DMS114 treated with DMSO at 0.1 percent for 48 hours (cell line): ENCODE measurements around the gene TLCD3B.

Experiments used
- DNase-seq: peaks from one replicate; lab custom pipeline; 2025; ENCODE audit not compliant: unreplicated experiment; lab: John Stamatoyannopoulos, UW

TLCD3B gene, protein sequence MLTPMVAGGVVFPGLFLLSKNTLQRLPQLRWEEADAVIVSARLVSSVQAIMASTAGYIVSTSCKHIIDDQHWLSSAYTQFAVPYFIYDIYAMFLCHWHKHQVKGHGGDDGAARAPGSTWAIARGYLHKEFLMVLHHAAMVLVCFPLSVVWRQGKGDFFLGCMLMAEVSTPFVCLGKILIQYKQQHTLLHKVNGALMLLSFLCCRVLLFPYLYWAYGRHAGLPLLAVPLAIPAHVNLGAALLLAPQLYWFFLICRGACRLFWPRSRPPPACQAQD

DNA sequence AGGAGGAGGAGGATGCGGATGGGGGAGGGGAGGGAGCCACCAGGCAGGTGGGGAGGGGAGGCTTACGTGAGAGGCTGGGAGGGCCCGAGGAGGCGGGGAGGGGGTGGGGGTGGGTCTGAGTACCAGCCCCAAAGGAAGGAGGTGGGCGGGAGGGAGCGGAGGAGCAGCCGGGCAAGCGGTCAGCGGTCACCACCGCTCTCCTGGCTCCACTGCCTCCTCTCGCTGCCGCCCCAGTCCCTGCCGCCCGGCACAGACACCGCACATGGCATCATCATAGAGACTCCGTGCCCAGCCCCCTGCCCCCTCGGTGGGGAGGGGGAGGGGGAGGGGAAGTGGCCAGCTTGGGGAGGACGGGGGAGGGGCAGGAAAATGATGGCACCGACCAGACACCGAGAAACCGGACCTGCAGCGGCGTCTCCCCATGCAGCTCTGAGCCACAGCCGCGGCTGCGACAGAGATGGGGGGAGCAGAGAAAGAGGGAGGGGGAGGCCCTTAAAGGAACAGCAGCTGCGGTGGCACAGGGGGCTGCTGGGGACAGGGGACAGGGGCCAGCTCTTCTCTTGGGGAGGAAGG is at the start of gene TLCD3B:
TLCD3B (minus strand) TSS at position 431 of the 573 bp plus-strand sequence. CDS start 744 bp downstream, outside the sequence.
- DNase-seq: no peak

DNA sequence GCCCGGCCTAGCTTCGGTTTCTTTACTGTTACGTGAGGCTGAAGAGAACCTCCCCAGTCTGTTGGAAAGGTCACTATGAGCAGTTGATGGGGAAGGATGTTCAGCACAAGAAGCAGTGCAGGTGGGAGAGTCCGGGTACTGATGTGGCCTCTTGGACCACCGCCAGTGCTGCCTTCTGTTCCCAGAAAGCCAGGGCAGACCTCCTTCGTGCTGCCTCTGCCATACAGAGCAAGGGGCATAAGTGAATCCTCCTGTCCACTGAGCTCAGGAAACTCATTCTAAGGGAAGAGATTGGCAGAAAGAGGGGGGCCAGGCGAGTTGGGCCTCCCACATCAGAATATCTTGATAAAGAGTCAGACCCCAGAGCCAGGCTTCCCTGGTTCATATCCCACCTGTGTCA is 48.4 kb upstream of the TLCD3B start:
- no peak for DNase-seq

DNA sequence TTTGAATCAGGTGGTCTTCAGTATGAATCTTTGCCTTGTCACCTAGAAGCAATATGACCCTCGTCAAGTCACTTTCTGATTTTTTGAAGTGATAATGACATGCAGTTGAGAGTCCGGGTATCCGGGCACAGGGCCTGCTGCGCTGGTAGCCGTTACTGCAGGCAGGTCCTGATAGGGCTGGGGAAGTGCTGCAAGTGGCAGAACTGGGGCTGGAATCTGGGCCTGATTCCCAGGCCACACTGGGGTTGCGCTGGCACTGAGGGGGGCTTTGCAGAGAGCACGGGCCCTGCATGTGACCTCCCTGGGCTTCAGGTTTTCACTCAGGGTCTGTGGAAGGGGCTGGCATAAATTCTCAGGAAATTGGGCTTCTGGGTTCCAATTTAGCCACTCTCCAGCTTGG is 47.7 kb upstream of the TLCD3B start:
- DNase-seq: no peak

DNA sequence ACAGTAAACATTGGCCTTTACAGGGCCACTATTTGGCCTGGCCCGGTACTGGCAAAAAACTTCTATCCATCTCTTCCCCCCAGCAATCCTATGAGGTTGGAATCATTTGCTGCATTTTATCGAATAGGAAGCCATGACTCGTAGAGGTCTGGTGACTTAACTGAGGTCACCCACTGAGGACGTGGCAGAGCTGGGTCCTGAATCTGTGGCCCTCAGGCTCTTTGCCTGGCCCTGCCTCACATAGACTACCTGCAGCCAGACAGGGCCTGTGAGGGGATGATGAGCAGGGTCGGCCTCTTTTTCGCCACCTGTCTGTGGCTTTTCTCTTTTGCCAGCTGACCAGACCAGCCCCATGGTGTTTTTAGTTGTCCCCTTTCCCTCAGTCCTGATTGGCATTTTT is 46.6 kb upstream of the TLCD3B start:
- DNase-seq: no peak

- no peak for DNase-seq
These were observed 45.3 kb upstream of the TLCD3B start for GRCh38 chr16:30076276-30076791.

- DNase-seq: peak; percentile 87
These were observed 44.6 kb upstream of the TLCD3B start, which contains the start of gene PPP4C for GRCh38 chr16:30075503-30076275. Gene PPP4C, plus strand, starts transcription at chr16:30075994. Its CDS starts 384 bp downstream, at chr16:30076378.

DNA sequence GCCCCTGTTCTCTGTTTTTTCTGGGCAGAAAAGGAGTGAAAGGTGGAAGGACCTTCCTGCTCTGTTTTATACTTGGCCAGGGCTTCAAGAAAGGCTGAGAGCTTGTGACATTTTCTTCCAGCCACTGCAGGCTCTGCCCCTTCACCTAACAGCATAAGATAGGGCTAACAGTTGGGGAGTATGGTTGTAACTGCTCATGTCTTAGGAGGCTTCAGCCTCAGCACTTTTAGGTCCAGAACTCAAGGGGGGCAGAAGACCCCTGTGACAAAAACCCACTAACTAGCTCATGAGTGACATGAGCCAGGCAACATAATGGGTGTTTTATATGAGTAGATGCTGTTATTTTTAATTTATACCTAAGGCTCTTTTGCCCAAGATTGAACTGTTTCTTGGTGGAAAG is 39.4 kb upstream of the TLCD3B start:
- DNase-seq: no peak

GRCh38 chr16:30069611-30070462 is 38.8 kb upstream of the TLCD3B start:
- no peak for DNase-seq

GRCh38 chr16:30068750-30069610 is 37.9 kb upstream of the TLCD3B start:
- no peak for DNase-seq

DNA sequence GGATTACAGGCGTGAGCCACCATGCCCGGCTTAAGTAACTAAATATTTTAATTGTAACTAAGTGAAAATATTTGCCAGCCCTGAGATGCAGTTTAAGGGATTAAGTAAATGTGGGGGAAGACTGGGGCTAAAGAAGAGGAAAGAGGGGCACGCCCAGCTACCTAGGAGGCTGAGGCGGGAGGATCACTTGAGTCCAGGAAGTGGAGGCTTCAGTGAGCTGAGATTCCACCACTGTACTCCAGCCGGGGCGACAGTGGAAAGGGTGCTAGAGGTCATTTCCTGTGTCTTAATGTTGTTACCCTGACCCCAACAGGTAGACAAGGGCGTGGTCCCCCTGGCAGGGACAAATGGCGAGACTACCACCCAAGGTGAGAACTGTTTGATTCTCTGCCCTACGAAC is 37.3 kb upstream of the TLCD3B start:
- no peak for DNase-seq

- no peak for DNase-seq
These were observed 36.5 kb upstream of the TLCD3B start for GRCh38 chr16:30067584-30067916.

DNA sequence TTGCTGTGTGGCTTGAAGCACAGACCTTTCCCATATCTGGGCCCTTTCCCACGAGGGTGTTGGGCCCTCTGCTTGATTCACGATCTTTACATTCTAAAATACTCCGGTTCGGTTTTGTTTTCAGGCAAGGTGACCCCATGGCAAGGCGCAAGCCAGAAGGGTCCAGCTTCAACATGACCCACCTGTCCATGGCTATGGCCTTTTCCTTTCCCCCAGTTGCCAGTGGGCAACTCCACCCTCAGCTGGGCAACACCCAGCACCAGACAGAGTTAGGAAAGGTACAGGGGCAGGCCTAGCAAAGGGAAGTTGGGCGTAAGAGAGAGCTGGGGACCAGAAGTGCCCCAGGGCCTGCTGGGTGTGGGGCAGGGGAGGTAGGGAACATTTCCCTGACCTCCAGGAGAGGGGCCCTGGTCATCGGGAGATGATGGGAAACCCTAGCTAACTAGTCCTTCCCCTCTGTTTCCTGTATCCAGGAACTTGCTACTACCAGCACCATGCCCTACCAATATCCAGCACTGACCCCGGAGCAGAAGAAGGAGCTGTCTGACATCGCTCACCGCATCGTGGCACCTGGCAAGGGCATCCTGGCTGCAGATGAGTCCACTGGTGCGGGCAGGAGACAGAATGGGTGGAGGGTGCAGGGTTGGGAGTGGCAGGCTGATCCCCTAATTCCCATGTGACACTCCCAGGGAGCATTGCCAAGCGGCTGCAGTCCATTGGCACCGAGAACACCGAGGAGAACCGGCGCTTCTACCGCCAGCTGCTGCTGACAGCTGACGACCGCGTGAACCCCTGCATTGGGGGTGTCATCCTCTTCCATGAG is 35.9 kb upstream of the TLCD3B start:
- DNase-seq: no peak

GRCh38 chr16:30065943-30066760 is 35.1 kb upstream of the TLCD3B start:
- no peak for DNase-seq

DNA sequence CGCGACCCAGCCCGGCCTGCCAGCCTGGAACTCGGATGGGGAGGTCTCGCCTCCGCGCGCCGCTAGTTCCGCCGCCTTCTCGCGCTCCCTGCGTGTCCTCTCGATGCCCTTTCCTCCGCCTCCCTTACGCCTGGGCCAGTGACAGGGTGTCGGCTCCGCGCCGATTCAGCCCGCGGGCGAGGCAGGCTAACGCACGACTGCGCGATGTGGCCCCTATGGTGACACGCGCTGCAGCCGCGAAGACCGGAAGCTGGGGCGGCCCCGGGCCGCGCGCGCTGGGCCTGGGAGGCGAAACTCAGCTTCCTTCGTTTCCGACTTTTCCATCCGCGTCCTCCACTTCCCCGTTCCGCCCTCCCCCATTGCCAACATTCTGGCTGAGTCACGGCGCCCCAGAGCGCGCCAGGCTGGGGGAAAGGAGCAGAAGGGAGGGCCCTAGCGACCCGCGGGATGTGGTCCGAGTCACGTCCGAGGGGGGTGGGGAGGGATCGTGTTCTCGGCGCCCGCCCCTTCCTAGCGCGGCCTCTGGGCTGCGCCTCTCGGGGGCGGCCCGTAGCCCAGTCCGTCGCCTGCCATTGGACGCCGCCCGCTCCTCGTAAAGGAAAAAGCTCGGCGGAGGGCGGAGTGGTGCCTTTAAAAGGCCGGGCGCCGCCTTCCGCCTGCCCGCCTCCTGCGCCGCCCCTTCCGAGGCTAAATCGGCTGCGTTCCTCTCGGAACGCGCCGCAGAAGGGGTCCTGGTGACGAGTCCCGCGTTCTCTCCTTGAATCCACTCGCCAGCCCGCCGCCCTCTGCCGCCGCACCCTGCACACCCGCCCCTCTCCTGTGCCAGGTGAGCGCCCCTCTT is 34.3 kb upstream of the TLCD3B start, which contains the start of gene ALDOA:
ALDOA (plus strand) TSS at position 659 of the 841 bp plus-strand sequence. CDS start 1,138 bp downstream, outside the sequence.
- peak; percentile 91 for DNase-seq

GRCh38 chr16:30064729-30065101 is 33.6 kb upstream of the TLCD3B start:
- no peak for DNase-seq

DNA sequence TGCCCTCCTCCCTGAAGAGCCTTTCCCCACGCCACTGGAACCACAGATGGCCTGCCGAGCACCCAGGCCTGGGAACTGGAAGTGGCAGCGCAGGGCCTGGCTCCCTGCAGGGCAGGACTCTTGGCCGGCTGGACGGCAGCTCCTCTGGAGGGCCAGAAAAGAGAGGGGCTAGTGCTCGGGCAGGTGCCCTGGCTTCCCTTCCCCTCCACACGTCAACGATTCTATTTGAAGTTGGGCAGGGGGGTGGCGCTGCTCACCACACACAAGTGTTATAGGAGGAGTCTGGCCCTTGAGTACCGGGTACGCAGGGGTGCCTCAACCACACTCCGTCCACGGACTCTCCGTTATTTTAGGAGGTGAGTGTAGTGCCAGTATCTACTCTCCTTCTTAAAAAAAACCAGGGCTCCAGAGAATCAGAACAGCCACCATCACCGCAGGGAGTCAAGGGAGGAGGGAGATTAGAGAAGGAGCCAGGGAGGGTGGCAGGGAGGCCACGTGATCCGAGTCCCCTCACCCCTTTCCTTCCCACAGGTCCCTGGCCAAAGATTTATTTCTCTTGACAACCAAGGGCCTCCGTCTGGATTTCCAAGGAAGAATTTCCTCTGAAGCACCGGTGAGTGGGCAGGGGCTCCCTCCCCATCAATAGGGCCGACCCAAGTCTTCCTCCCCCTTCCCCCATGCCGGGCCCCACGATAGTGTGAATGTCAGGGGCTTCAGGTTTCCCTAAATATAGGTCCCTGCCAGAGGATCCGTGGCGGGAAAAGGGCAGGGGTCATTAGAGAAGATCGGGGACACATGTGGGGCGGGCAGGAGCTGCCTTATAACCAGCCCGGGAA is 33.0 kb upstream of the TLCD3B start:
- peak; percentile 61 for DNase-seq
